HG03159 (cell line): ENCODE results near the gene OPCML.

Experiments used
- ATAC-seq: cut with Tn5 transposase; IDR thresholded peaks from one replicate; pipeline ENCODE4 v1.9.1; 2021; ENCODE audit warnings: mild to moderate bottlenecking, moderate library complexity; ENCODE audit not compliant: unreplicated experiment

Gene OPCML

GRCh38 chr11:132838627-132839026 is 693.7 kb downstream of the OPCML start:
- no peak for ATAC-seq

- ATAC-seq = no peak
These were observed 701.0 kb downstream of the OPCML start for GRCh38 chr11:132831272-132831671.

GRCh38 chr11:132824642-132825041 is 707.7 kb downstream of the OPCML start:
- ATAC-seq = no peak

GRCh38 chr11:132822276-132822675 is 710.0 kb downstream of the OPCML start:
- ATAC-seq = no peak

- no peak for ATAC-seq
These were observed 710.8 kb downstream of the OPCML start for GRCh38 chr11:132821499-132821898.

GRCh38 chr11:132821014-132821413 is 711.3 kb downstream of the OPCML start:
- no peak for ATAC-seq

GRCh38 chr11:132818951-132819350 is 713.4 kb downstream of the OPCML start:
- ATAC-seq = no peak

- no peak for ATAC-seq
These were observed 714.9 kb downstream of the OPCML start for GRCh38 chr11:132817387-132817786.

GRCh38 chr11:132814410-132814809 is 717.9 kb downstream of the OPCML start:
- no peak for ATAC-seq

- ATAC-seq = no peak
These were observed 720.7 kb downstream of the OPCML start for GRCh38 chr11:132811649-132812048.

GRCh38 chr11:132809070-132809469 is 723.2 kb downstream of the OPCML start:
- ATAC-seq = no peak

- no peak for ATAC-seq
These were observed 728.0 kb downstream of the OPCML start for GRCh38 chr11:132804258-132804657.

GRCh38 chr11:132803436-132803835 is 728.9 kb downstream of the OPCML start:
- no peak for ATAC-seq

GRCh38 chr11:132802947-132803346 is 729.4 kb downstream of the OPCML start:
- no peak for ATAC-seq

- ATAC-seq = no peak
These were observed 738.5 kb downstream of the OPCML start for GRCh38 chr11:132793831-132794230.

- ATAC-seq = no peak
These were observed 739.8 kb downstream of the OPCML start for GRCh38 chr11:132792341-132793140.

- ATAC-seq = no peak
These were observed 741.3 kb downstream of the OPCML start for GRCh38 chr11:132790971-132791370.

- ATAC-seq = no peak
These were observed 741.8 kb downstream of the OPCML start for GRCh38 chr11:132790466-132790865.

GRCh38 chr11:132788816-132789325 is 743.4 kb downstream of the OPCML start:
- ATAC-seq = no peak

- ATAC-seq = no peak
These were observed 746.4 kb downstream of the OPCML start for GRCh38 chr11:132785878-132786277.

- no peak for ATAC-seq
These were observed 747.9 kb downstream of the OPCML start for GRCh38 chr11:132784441-132784840.

GRCh38 chr11:132782102-132782501 is 750.2 kb downstream of the OPCML start:
- ATAC-seq = no peak

GRCh38 chr11:132780046-132780445 is 752.3 kb downstream of the OPCML start:
- ATAC-seq = no peak
